Caco-2 (cell line): Measurements from ENCODE around the gene PTEN. TPM values are rescaled to one million over a fixed set of nuclear protein-coding genes. Genes with fewer than 3 reads are reported as not detected.

Source experiments
- BruUV-seq: library from RNA; stranded (reverse); fragments of 400-500 nt; replicated peaks from 2 replicates; lab custom pipeline; 2021; lab: Mats Ljungman, UMichigan
- CTCF ChIA-PET: fragments of 300-600 bp; sonication (Branson Sonifier 250); formaldehyde crosslinking; loops from one replicate; lab custom pipeline; 2022; ENCODE audit warnings: antibody characterized with exemption; lab: Charles Lee
- POLR2A ChIA-PET: fragments of 300-600 bp; sonication (Branson Sonifier 250); formaldehyde crosslinking; loops from one replicate; lab custom pipeline; 2022; ENCODE audit warnings: antibody characterized with exemption; lab: Charles Lee
- DNase-seq, 2 experiments: peaks; one replicate each; pipeline versions ENCODE4 v3.0.0 to v3.0.0-alpha.2; 2020 to 2022
- H3K27me3 ChIP-seq: replicated peaks from 2 replicates; pipeline ENCODE4 v1.6.0; 2011; ENCODE audit warnings: low read length; ENCODE audit not compliant: control insufficient read depth, insufficient read depth
- H3K36me3 ChIP-seq: 2 replicates; pipeline ENCODE4 v1.5.1; 2011; ENCODE audit warnings: low read length; ENCODE audit not compliant: control insufficient read depth, insufficient read depth
- H3K4me1 ChIP-seq: fragments of 250-450 bp; sonication (Bioruptor Pico); 2 replicates; pipeline ENCODE4 v1.5.1; 2020; ENCODE audit warnings: mild to moderate bottlenecking
- H3K4me3 ChIP-seq: 2 replicates; pipeline ENCODE4 v1.5.1; 2011; ENCODE audit warnings: low read depth, mild to moderate bottlenecking, control low read depth, low read length
- H3K9me3 ChIP-seq: fragments of 250-450 bp; sonication (Bioruptor Pico); 2 replicates; pipeline ENCODE4 v1.5.1; 2020; ENCODE audit warnings: mild to moderate bottlenecking, moderate library complexity
- H3K27ac Mint-ChIP-seq: one replicate; pipeline ENCODE4 v1.8.0; 2022; ENCODE audit warnings: mixed read lengths; ENCODE audit not compliant: unreplicated experiment
- H3K27me3 Mint-ChIP-seq: one replicate; pipeline ENCODE4 v1.8.0; 2022; ENCODE audit warnings: mixed read lengths; ENCODE audit not compliant: insufficient read depth, unreplicated experiment
- H3K36me3 Mint-ChIP-seq: one replicate; pipeline ENCODE4 v1.8.0; 2022; ENCODE audit warnings: mild to moderate bottlenecking, mixed read lengths; ENCODE audit not compliant: insufficient read depth, unreplicated experiment
- H3K4me1 Mint-ChIP-seq: one replicate; pipeline ENCODE4 v1.8.0; 2022; ENCODE audit warnings: low read depth, mixed read lengths; ENCODE audit not compliant: unreplicated experiment
- H3K4me3 Mint-ChIP-seq: one replicate; pipeline ENCODE4 v1.8.0; 2022; ENCODE audit warnings: mild to moderate bottlenecking, moderate library complexity, mixed read lengths; ENCODE audit not compliant: unreplicated experiment
- H3K9me3 Mint-ChIP-seq: one replicate; pipeline ENCODE4 v1.8.0; 2022; ENCODE audit warnings: mixed read lengths; ENCODE audit not compliant: unreplicated experiment
- CTCF ChIP-seq, 2 experiments: fragments of 200-600 bp in 1 of 2; IDR thresholded peaks; 1 replicate in 1 of 2; 2 replicates in 1 of 2; pipeline versions ENCODE4 v1.5.1 to v1.8.0; 2011 to 2022; ENCODE audit warnings: antibody characterized with exemption in 1 of 2, control low read depth in 1 of 2, inconsistent platforms in 1 of 2, low read depth in 1 of 2, low read length in 1 of 2, mild to moderate bottlenecking in 1 of 2, moderate library complexity in 1 of 2; ENCODE audit not compliant: insufficient read depth in 1 of 2, severe bottlenecking in 1 of 2, unreplicated experiment in 1 of 2
- intact Hi-C: fragments of 100-400 bp; cut with micrococcal nuclease; formaldehyde crosslinking; loops from one replicate; pipeline ENCODE4 v1.10.0; 2022; ENCODE audit not compliant: unreplicated experiment
- total RNA-seq: library from RNA; stranded (reverse); gene quantifications from 2 replicates; pipeline ENCODE4 v1.2.3, GENCODE V29; 2022

Gene PTEN
- total RNA-seq, 1 experiment from 2014 or later = 56.3 TPM

- ChIA-PET CTCF (no interaction called here), POLR2A (no interaction called here)
- DNase-seq = no peak
- peaks cover 9% of the 10 kb centered on the region for H3K9me3 ChIP-seq
- no peak overlapping the region for H3K27ac Mint-ChIP-seq
- no peaks in the 10 kb centered on the region for H3K4me1 ChIP-seq
- no peaks in the 10 kb centered on the region for H3K27me3 ChIP-seq
- no TSS peak for BruUV-seq
- H3K4me3 Mint-ChIP-seq = no peak overlapping the region
- H3K36me3 ChIP-seq = peaks cover 2% of the 10 kb centered on the region
- H3K4me1 Mint-ChIP-seq = no peaks in the 10 kb centered on the region
- peaks cover 32% of the 10 kb centered on the region for H3K36me3 Mint-ChIP-seq
- no peak overlapping the region for H3K4me3 ChIP-seq
- intact Hi-C loops = no loop called here
- peaks cover 21% of the 10 kb centered on the region for H3K9me3 Mint-ChIP-seq
- no peaks in the 10 kb centered on the region for H3K27me3 Mint-ChIP-seq
- no peak for TF ChIP-seq CTCF (IDR thresholded peaks at IDR 0.05; ENCODE audit: insufficient read depth in 1 of 2, low read depth in 1 of 2, low read length in 1 of 2, severe bottlenecking in 1 of 2, unreplicated experiment in 1 of 2)
These were observed 19.3 kb downstream of the PTEN start for GRCh38 chr10:87882555-87883294.

GRCh38 chr10:87886635-87887034 is 23.2 kb downstream of the PTEN start:
- DNase-seq = no peak
- CTCF ChIA-PET = no interaction called here
- POLR2A ChIA-PET = no interaction called here
- H3K36me3 ChIP-seq = peaks cover 2% of the 10 kb centered on the region
- intact Hi-C loops = no loop called here
- H3K4me1 Mint-ChIP-seq = no peaks in the 10 kb centered on the region
- H3K27ac Mint-ChIP-seq = no peak overlapping the region
- no peaks in the 10 kb centered on the region for H3K27me3 ChIP-seq
- BruUV-seq = no TSS peak
- H3K4me3 ChIP-seq = no peak overlapping the region
- no peaks in the 10 kb centered on the region for H3K4me1 ChIP-seq
- H3K9me3 Mint-ChIP-seq = peaks cover 21% of the 10 kb centered on the region
- peaks cover 13% of the 10 kb centered on the region for H3K36me3 Mint-ChIP-seq
- H3K27me3 Mint-ChIP-seq = no peaks in the 10 kb centered on the region
- no peak for TF ChIP-seq CTCF (IDR thresholded peaks at IDR 0.05; ENCODE audit: insufficient read depth in 1 of 2, low read depth in 1 of 2, low read length in 1 of 2, severe bottlenecking in 1 of 2, unreplicated experiment in 1 of 2)
- H3K9me3 ChIP-seq = peaks cover 9% of the 10 kb centered on the region
- no peak overlapping the region for H3K4me3 Mint-ChIP-seq

- H3K36me3 ChIP-seq = peaks cover 2% of the 10 kb centered on the region
- no peak for TF ChIP-seq CTCF (IDR thresholded peaks at IDR 0.05; ENCODE audit: insufficient read depth in 1 of 2, low read depth in 1 of 2, low read length in 1 of 2, severe bottlenecking in 1 of 2, unreplicated experiment in 1 of 2)
- POLR2A ChIA-PET = no interaction called here
These were observed 23.7 kb downstream of the PTEN start for GRCh38 chr10:87887146-87887545.

More at GRCh38 chr10:87887146-87887545, 23.7 kb downstream of the PTEN start:
- DNase-seq = no peak
- H3K27ac Mint-ChIP-seq = no peak overlapping the region
- H3K4me3 ChIP-seq = no peak overlapping the region
- H3K4me1 ChIP-seq = no peaks in the 10 kb centered on the region
- no peak overlapping the region for H3K4me3 Mint-ChIP-seq
- peaks cover 21% of the 10 kb centered on the region for H3K9me3 Mint-ChIP-seq
- no peaks in the 10 kb centered on the region for H3K27me3 Mint-ChIP-seq
- peaks cover 11% of the 10 kb centered on the region for H3K36me3 Mint-ChIP-seq
- intact Hi-C loops = no loop called here
- BruUV-seq = no TSS peak
- peaks cover 9% of the 10 kb centered on the region for H3K9me3 ChIP-seq
- no peaks in the 10 kb centered on the region for H3K4me1 Mint-ChIP-seq
- no peaks in the 10 kb centered on the region for H3K27me3 ChIP-seq
- CTCF ChIA-PET = no interaction called here
